ENCODE results near the gene ADGRG6.
"Not testable (repeated sequence)": the region's sequence is repeated elsewhere in the genome, so short reads cannot be mapped to it uniquely, and the experiment has no call there.

The ADGRG6 gene

GRCh38 chr6:142280265-142280664 lies 21.5 kb upstream of the ADGRG6 start:
- no peak for DNase-seq
- TF ChIP-seq GATA1 (IDR thresholded peaks at IDR 0.05; ENCODE audit: low read depth, low read length): no peak
- no peak for TF ChIP-seq POLR2A (IDR thresholded peaks at IDR 0.05; ENCODE audit: low read length)

- DNase-seq: no peak
- TF ChIP-seq GATA1 (IDR thresholded peaks at IDR 0.05; ENCODE audit: low read depth, low read length) (no peak), POLR2A (IDR thresholded peaks at IDR 0.05; ENCODE audit: low read length) (no peak)
Observed at GRCh38 chr6:142280927-142281326, 20.9 kb upstream of the ADGRG6 start.

- not testable (repeated sequence) for DNase-seq
Observed at GRCh38 chr6:142283138-142283537, 18.7 kb upstream of the ADGRG6 start.

DNA sequence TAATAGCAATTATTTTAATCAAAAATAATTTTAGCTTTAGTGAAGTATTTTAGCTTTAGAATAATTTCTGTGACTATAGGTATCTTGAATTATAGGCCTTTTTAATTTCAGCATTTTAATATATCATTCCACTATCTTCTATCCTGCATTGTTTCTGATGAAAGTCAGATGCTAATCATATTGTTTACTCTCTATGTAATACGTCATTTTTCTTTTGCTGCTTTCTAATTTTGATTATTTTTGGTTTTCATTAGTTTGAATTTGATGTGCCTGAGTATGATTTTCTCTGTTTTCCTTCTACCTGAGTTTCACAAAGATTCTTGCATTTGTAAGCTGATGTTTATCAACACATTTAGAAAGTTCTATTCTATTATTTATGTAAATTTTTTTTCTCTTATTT lies 17.4 kb upstream of the ADGRG6 start:
- DNase-seq: no peak
- TF ChIP-seq GATA1 (IDR thresholded peaks at IDR 0.05; ENCODE audit: low read depth, low read length): no peak
- no peak for TF ChIP-seq POLR2A (IDR thresholded peaks at IDR 0.05; ENCODE audit: low read length)

- DNase-seq: no peak
- TF ChIP-seq POLR2A (IDR thresholded peaks at IDR 0.05; ENCODE audit: low read length): no peak
- TF ChIP-seq GATA1 (IDR thresholded peaks at IDR 0.05; ENCODE audit: low read depth, low read length): no peak
Observed at GRCh38 chr6:142285235-142286087, 16.3 kb upstream of the ADGRG6 start.

- no peak for DNase-seq
- TF ChIP-seq POLR2A (IDR thresholded peaks at IDR 0.05; ENCODE audit: low read length): no peak
- TF ChIP-seq GATA1 (IDR thresholded peaks at IDR 0.05; ENCODE audit: low read depth, low read length): no peak
Observed at GRCh38 chr6:142286088-142286409, 15.8 kb upstream of the ADGRG6 start.

GRCh38 chr6:142289687-142290086 lies 12.1 kb upstream of the ADGRG6 start:
- TF ChIP-seq GATA1 (IDR thresholded peaks at IDR 0.05; ENCODE audit: low read depth, low read length) (no peak), POLR2A (IDR thresholded peaks at IDR 0.05; ENCODE audit: low read length) (no peak)
- no peak for DNase-seq

- TF ChIP-seq POLR2A (IDR thresholded peaks at IDR 0.05; ENCODE audit: low read length) (no peak), GATA1 (IDR thresholded peaks at IDR 0.05; ENCODE audit: low read depth, low read length) (no peak)
- DNase-seq: no peak
Observed at GRCh38 chr6:142290851-142291250, 11.0 kb upstream of the ADGRG6 start.

DNA sequence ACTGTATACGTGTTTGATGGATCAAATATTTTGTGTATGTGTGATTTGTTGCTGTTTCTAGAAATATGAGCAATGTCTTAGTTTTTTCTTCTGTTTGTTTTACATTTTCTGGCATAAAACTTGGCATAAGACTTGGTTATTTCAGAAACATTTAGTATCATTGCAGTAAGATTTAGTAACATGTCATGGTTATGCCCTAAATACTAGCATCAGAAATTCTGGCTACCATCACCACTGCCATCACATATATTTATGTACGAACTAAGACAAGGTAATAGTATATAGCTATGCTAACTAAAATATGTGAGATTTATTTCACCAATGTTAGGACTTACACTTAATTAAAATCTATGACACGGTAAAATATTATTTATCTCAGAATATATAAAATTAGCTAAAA lies 10.3 kb upstream of the ADGRG6 start:
- TF ChIP-seq GATA1 (IDR thresholded peaks at IDR 0.05; ENCODE audit: low read depth, low read length) (no peak), POLR2A (IDR thresholded peaks at IDR 0.05; ENCODE audit: low read length) (no peak)
- DNase-seq: no peak

- DNase-seq: no peak
- TF ChIP-seq GATA1 (IDR thresholded peaks at IDR 0.05; ENCODE audit: low read depth, low read length) (no peak), POLR2A (IDR thresholded peaks at IDR 0.05; ENCODE audit: low read length) (no peak)
Observed at GRCh38 chr6:142292166-142292924, 9.5 kb upstream of the ADGRG6 start.

- no peak for DNase-seq
- no peak for TF ChIP-seq GATA1 (IDR thresholded peaks at IDR 0.05; ENCODE audit: low read depth, low read length)
- no peak for TF ChIP-seq POLR2A (IDR thresholded peaks at IDR 0.05; ENCODE audit: low read length)
Observed at GRCh38 chr6:142293121-142293520, 8.7 kb upstream of the ADGRG6 start.

DNA sequence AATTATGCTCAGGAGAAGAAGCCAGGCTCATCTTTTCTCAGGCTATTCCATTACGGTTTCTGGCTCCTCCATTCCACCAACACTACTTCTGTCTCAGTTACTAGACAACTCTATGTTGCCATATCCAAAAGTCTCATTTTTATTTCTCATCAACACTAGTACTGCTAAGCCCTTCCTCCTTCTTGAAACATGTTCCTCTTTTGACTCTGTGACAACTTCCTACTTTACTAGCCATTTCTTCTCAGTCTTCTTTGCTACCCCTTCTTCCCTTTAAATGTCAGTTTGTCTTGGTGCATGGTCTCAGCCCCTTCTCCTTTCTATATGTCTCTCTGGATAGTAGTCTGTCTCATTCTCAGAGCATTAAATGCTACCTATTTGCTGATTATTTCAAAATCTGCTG lies 7.1 kb upstream of the ADGRG6 start:
- no peak for DNase-seq
- TF ChIP-seq POLR2A (IDR thresholded peaks at IDR 0.05; ENCODE audit: low read length) (no peak), GATA1 (IDR thresholded peaks at IDR 0.05; ENCODE audit: low read depth, low read length) (no peak)

- TF ChIP-seq POLR2A (IDR thresholded peaks at IDR 0.05; ENCODE audit: low read length): no peak
- TF ChIP-seq GATA1 (IDR thresholded peaks at IDR 0.05; ENCODE audit: low read depth, low read length): no peak
Observed at GRCh38 chr6:142296975-142297604, 4.7 kb upstream of the ADGRG6 start.

DNA sequence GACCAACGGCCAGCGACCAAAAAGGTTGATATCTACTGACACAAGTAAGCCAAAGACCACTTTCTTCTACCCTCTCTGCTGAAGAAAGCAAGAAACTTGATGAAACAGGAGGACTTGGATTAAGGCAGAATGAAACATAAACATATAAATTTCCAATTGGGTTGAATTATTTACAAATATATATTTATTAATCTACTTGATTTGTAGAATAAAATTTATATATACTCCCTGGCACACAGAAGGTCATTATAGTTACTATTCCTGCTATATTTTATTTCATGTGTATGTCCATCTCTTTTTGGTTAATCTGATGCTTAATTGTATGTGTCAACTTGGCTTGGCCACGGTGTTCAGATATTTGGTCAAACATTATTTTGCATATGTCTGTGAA lies 4.2 kb upstream of the ADGRG6 start:
- no peak for DNase-seq
- TF ChIP-seq POLR2A (IDR thresholded peaks at IDR 0.05; ENCODE audit: low read length): no peak
- no peak for TF ChIP-seq GATA1 (IDR thresholded peaks at IDR 0.05; ENCODE audit: low read depth, low read length)

More at GRCh38 chr6:142296975-142297604, 4.7 kb upstream of the ADGRG6 start:
- no peak for DNase-seq
